Upper lobe of left lung (tissue), 6 donors: Measurements from ENCODE around the gene ERF. TPM values are rescaled to one million over a fixed set of nuclear protein-coding genes. Genes with fewer than 3 reads are reported as not detected.

Experiments
- ATAC-seq, 2 donors: fragments of 200-7000 bp; cut with Tn5 transposase; one replicate each; pipeline ENCODE4 v1.9.1; 2022; ENCODE audit warnings: mild to moderate bottlenecking in 2 of 2, moderate library complexity in 2 of 2; ENCODE audit not compliant: low FRiP score in 2 of 2
- DNase-seq, 2 donors: peaks; one replicate each; pipeline ENCODE4 v3.0.0-alpha.2; 2019 to 2020
- H3K27ac ChIP-seq, 4 donors: fragments of 200-600 bp; sonication (generic); one replicate each; pipeline ENCODE4 v1.5.1; 2016 to 2019
- H3K27me3 ChIP-seq, 4 donors: fragments of 200-600 bp; sonication (generic); one replicate each; pipeline ENCODE4 v1.5.1; 2017 to 2019
- H3K36me3 ChIP-seq, 4 donors: fragments of 200-600 bp; sonication (generic); one replicate each; pipeline ENCODE4 v1.5.1; 2016 to 2019
- H3K4me1 ChIP-seq, 4 donors: fragments of 200-600 bp; sonication (generic); one replicate each; pipeline ENCODE4 v1.5.1; 2018 to 2019
- H3K4me3 ChIP-seq, 4 donors: fragments of 200-600 bp; sonication (generic); one replicate each; pipeline ENCODE4 v1.5.1; 2017 to 2019; ENCODE audit warnings: mild to moderate bottlenecking in 2 of 4, moderate library complexity in 1 of 4
- H3K9me3 ChIP-seq, 4 donors: fragments of 200-600 bp; sonication (generic); one replicate each; pipeline ENCODE4 v1.5.1; 2018 to 2019
- EP300 ChIP-seq, 4 donors: sonication (generic); formaldehyde crosslinking; IDR thresholded peaks; one replicate each; pipeline ENCODE4 v1.5.1; 2017; ENCODE audit warnings: antibody characterized with exemption in 4 of 4, control low read depth in 2 of 4
- POLR2A ChIP-seq, 4 donors: fragments of 450-650 bp; IDR thresholded peaks; one replicate each; pipeline ENCODE4 v1.5.1; 2016 to 2017; ENCODE audit warnings: antibody characterized with exemption in 4 of 4, mild to moderate bottlenecking in 2 of 4
- POLR2AphosphoS5 ChIP-seq, 2 donors: sonication (generic); formaldehyde crosslinking; IDR thresholded peaks; one replicate each; pipeline ENCODE4 v1.5.1; 2017; ENCODE audit warnings: antibody characterized with exemption in 2 of 2
- WGBS, 2 donors: methylation state at CpG; one replicate each; pipeline ENCODE4 v1.1.5; 2017 to 2018; 5-methylcytosine and 5-hydroxymethylcytosine counted together
- total RNA-seq, 6 donors: library from RNA; depleted of rRNA in 4 of 6; stranded (reverse); fragments of >200 nt in 4 of 6; gene quantifications; one replicate each; pipeline versions ENCODE4 v1.1.0 to v1.2.1, GENCODE V29; 2016 to 2021
- TF ChIP-seq, protein P1 (sequence below), 6 experiments: fragments of 450-650 bp in 4 of 6; fragments of 200-600 bp in 2 of 6; sonication (generic) in 2 of 6; IDR thresholded peaks; one replicate each; pipeline ENCODE4 v1.5.1; 2016 to 2019; ENCODE audit warnings: antibody characterized with exemption in 6 of 6
- donor health status: DM: no; HTN: no; CAD: no; lungs with moderate emphysema.
- donor health status: DM: no; HTN: yes; CAD: no; lungs with severe emphysema.

Gene ERF
- total RNA-seq, 6 donors from 2014 or later, result 13.6 to 59.4 (median 32.5) TPM

DNA sequence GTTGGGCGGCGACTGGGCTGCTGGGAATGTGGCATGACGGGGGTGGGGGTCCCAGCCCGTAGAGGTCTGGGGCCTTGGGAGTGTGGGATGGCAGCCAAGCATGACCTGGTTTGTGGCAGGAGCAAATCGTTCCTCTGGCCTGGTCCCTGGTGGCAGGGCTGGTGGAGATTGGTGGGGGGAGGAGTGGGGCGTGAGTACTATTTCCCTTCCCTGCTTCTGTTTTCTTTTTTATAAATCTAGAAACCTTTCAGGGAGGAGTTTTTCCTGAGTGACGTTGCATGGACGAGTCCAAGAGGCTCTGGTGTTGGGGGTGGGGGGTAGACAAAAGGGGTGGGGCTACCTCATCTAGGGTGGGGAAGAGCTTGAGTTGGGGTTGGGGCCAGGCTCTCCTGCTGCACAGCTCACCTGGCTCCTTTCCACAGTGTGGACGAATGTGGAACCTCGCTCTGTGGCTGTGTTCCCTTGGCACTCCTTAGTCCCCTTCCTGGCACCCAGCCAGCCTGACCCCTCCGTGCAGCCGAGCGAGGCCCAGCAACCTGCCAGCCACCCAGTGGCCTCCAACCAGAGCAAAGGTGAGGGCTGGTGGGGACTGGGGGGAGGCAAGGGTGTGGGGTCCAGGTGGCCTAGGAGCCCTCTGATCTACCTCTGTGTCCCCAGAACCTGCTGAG, 31.6 kb upstream of the ERF start:
- TF ChIP-seq POLR2A (IDR thresholded peaks at IDR 0.05) (no peak), POLR2AphosphoS5 (IDR thresholded peaks at IDR 0.05) (no peak), EP300 (IDR thresholded peaks at IDR 0.05) (no peak)
- TF ChIP-seq, protein P1, sequence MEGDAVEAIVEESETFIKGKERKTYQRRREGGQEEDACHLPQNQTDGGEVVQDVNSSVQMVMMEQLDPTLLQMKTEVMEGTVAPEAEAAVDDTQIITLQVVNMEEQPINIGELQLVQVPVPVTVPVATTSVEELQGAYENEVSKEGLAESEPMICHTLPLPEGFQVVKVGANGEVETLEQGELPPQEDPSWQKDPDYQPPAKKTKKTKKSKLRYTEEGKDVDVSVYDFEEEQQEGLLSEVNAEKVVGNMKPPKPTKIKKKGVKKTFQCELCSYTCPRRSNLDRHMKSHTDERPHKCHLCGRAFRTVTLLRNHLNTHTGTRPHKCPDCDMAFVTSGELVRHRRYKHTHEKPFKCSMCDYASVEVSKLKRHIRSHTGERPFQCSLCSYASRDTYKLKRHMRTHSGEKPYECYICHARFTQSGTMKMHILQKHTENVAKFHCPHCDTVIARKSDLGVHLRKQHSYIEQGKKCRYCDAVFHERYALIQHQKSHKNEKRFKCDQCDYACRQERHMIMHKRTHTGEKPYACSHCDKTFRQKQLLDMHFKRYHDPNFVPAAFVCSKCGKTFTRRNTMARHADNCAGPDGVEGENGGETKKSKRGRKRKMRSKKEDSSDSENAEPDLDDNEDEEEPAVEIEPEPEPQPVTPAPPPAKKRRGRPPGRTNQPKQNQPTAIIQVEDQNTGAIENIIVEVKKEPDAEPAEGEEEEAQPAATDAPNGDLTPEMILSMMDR (IDR thresholded peaks at IDR 0.05), result no peak
- no peak for DNase-seq
- no peaks in the 10 kb centered on the region for H3K9me3 ChIP-seq
- H3K36me3 ChIP-seq, result peaks cover 16 to 48% (median 46%) of the 10 kb centered on the region in 4 donors
- peak overlapping the region; percentile 62 to 99 (median 81) for H3K27ac ChIP-seq
- ATAC-seq, result no peak
- H3K4me3 ChIP-seq, result peak overlapping the region in 1 of 4 donors; percentile 68
- WGBS, 2 donors, result 21 to 40% methylated on average over 3 to 11 of the region's 13 CpGs
- H3K27me3 ChIP-seq, result no peaks in the 10 kb centered on the region
- H3K4me1 ChIP-seq, result peaks cover 35 to 45% (median 42%) of the 10 kb centered on the region in 4 donors

DNA sequence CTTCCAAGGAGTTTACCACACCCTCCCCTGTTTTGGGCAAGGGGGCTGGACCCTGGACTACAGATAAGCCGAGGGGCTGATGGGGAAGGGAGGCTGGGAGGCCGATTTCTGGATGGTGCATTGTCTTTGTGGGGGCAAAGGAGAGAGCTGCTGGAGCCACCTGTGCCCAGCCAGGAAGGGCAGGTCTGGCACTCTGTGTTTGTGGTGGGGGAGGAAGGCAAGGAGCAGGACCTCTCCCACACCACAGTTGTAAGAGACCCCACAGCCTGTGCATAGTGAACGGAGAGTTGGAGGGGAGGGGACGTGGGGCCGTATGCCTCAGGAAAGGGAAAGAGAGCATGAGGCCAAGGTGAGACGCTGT, 31.0 kb upstream of the ERF start:
- no peaks in the 10 kb centered on the region for H3K9me3 ChIP-seq
- TF ChIP-seq EP300 (IDR thresholded peaks at IDR 0.05) (no peak), POLR2AphosphoS5 (IDR thresholded peaks at IDR 0.05) (no peak), POLR2A (IDR thresholded peaks at IDR 0.05) (no peak)
- TF ChIP-seq, protein P1 (IDR thresholded peaks at IDR 0.05), result no peak
- ATAC-seq (no peak), DNase-seq (no peak)
- peaks cover 16 to 43% (median 41%) of the 10 kb centered on the region in 4 donors for H3K36me3 ChIP-seq
- peak overlapping the region in 1 of 4 donors; percentile 68 for H3K4me3 ChIP-seq
- peak overlapping the region; percentile 62 to 99 (median 81) for H3K27ac ChIP-seq
- H3K4me1 ChIP-seq, result peaks cover 40 to 50% (median 47%) of the 10 kb centered on the region in 4 donors
- 20 to 35% methylated on average over 4 to 6 of the region's 6 CpGs for WGBS, 2 donors
- H3K27me3 ChIP-seq, result no peaks in the 10 kb centered on the region

DNA sequence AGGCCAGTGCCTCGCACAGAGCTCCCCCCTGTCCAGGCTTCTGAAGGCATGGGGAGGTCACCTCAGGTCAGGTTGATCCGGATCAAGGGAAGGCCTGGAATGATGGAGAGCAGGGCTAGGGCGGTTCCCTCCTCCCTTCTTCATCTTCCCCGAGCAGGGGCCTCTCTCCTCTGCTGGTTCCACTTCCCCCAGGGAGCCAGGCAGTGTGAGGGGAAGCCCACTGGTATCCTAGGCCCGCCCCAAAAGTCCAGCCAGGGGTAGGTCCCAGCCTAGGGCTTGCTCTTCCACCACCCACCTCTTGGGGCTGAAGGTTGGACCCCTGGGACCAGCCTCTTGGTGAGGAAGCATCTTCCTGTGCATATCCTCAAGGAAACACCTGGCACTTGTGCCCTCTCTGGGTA, 30.6 kb upstream of the ERF start:
- WGBS, 2 donors, result 33 to 37% methylated on average over 4 to 5 of the region's 5 CpGs
- no peak for ATAC-seq
- TF ChIP-seq, protein P1 (IDR thresholded peaks at IDR 0.05), result no peak
- no peak for TF ChIP-seq POLR2A (IDR thresholded peaks at IDR 0.05)
- no peak for TF ChIP-seq POLR2AphosphoS5 (IDR thresholded peaks at IDR 0.05)
- no peak for TF ChIP-seq EP300 (IDR thresholded peaks at IDR 0.05)
- Histone ChIP-seq H3K9me3 (no peaks in the 10 kb centered on the region), H3K27ac (peak overlapping the region; percentile 62 to 99 (median 81)), H3K4me1 (peaks cover 41 to 55% (median 50%) of the 10 kb centered on the region in 4 donors), H3K4me3 (peak overlapping the region in 1 of 4 donors; percentile 68), H3K27me3 (no peaks in the 10 kb centered on the region), H3K36me3 (peaks cover 13 to 39% (median 37%) of the 10 kb centered on the region in 4 donors)
- no peak for DNase-seq

DNA sequence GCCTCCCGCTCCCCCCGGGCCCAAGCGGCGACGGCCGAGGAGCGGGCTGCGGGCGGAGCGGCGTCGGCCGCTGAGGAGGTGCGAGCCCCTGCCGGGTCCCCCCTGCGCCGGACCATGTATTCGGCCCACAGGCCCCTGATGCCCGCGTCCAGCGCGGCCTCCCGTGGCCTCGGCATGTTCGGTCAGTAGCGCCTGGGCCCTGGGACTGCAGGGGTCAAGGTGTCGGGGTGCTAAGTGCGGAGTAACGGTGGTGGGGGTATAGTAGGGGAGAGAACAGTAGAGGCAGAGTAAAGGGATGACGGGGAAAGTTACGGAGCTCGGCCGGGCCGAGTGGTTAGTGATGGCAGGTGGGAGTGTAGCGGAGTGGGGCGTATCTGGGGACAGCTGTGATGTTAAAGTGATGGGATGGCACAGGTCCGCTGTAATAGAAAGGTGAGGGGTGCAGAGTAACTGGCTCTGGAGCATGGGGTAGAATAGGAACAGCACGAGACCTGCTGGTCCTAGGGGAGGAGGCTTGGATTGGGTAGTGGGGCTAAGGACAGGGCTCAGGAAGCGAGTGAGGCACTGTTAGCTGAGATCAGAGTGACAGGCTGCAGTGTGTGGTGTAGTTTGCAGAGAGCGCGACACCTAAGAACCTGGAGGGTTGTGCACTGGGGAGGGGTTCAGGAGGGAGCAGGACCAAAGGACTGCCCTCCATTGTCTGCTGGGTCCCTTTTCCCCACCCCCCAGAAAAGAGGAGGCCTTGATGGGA, 29.8 kb upstream of the ERF start:
- peaks cover 41 to 62% (median 53%) of the 10 kb centered on the region in 4 donors for H3K4me1 ChIP-seq
- H3K27me3 ChIP-seq, result no peaks in the 10 kb centered on the region
- H3K4me3 ChIP-seq, result peak overlapping the region; percentile 68 to 80 (median 74)
- ATAC-seq (no peak), DNase-seq (peak in 1 of 2 donors; percentile 90)
- no peaks in the 10 kb centered on the region for H3K9me3 ChIP-seq
- peak overlapping the region; percentile 78 to 99 (median 81) for H3K27ac ChIP-seq
- H3K36me3 ChIP-seq, result peaks cover 8 to 31% (median 29%) of the 10 kb centered on the region in 4 donors
- TF ChIP-seq EP300 (IDR thresholded peaks at IDR 0.05) (no peak), POLR2A (IDR thresholded peaks at IDR 0.05) (no peak), POLR2AphosphoS5 (IDR thresholded peaks at IDR 0.05) (no peak)
- TF ChIP-seq, protein P1 (IDR thresholded peaks at IDR 0.05), result no peak
- 5% methylated on average over 15 to 21 of the region's 41 CpGs for WGBS, 2 donors
